ENCODE results near the gene CLEC16A. TPM values are rescaled to one million over a fixed set of nuclear protein-coding genes. Genes with fewer than 3 reads are reported as not detected.

Gene CLEC16A
- total RNA-seq, 1 experiment from 2014 or later, result 17.4 TPM

DNA sequence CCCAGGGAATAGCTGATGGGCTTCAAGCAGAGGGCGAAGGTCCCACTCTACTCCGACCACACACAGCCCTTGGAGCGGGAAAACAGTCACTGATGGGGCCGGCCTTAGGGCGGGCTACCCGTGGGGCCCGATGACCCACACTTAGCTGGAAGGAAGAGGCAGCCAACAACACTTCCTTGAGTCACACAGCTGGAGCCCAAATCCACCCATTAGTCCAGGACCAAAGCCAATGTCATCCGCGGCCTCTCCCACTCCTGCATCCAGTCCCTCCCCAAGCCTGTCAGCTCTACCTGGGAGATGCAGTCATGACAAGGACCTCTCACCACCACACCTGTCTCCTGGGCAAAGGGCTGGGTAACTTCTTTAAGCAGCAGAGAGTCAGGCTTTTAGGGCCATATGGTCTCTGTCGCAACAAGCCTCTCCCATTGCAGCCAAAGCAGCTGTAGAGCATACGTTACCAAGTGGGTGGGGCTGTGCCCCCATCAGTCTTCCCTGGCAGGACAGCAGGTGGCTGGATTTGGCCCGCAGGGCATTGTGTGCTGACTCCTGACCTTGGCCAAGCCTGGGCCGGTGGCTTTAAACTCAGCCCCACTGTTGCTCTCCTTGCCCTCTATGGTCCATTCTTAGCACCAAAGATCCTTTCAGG lies 200.9 kb downstream of the CLEC16A start:
- H3K36me3 ChIP-seq (ENCODE audit: insufficient read depth, low read length), result no peaks in the 10 kb centered on the region
- H3K27ac ChIP-seq (ENCODE audit: low read length), result no peak overlapping the region
- no peak overlapping the region for H3K4me2 ChIP-seq (ENCODE audit: low read depth, low read length, poor library complexity, severe bottlenecking)
- no peak overlapping the region for H2AFZ ChIP-seq (ENCODE audit: low read length)
- no peaks in the 10 kb centered on the region for H3K9me2 ChIP-seq (replicated peaks; ENCODE audit: insufficient read depth, low read length)
- no peak for DNase-seq
- no peaks in the 10 kb centered on the region for H3K27me3 ChIP-seq (ENCODE audit: low read length)
- H3K9me3 ChIP-seq (ENCODE audit: low read length), result no peaks in the 10 kb centered on the region
- no peak overlapping the region for H3K4me3 ChIP-seq (ENCODE audit: low read length)
- no peak overlapping the region for H3K9ac ChIP-seq (ENCODE audit: low read length)
- no peaks in the 10 kb centered on the region for H3K4me1 ChIP-seq (ENCODE audit: low read length)
- 0 out of 2 replicates have a peak, but pooled peaks cover 8% of the 10 kb centered on the region for H4K20me1 ChIP-seq (ENCODE audit: insufficient read depth, low read depth, low read length)
- no peaks in the 10 kb centered on the region for H3K79me2 ChIP-seq (ENCODE audit: low read length)

DNA sequence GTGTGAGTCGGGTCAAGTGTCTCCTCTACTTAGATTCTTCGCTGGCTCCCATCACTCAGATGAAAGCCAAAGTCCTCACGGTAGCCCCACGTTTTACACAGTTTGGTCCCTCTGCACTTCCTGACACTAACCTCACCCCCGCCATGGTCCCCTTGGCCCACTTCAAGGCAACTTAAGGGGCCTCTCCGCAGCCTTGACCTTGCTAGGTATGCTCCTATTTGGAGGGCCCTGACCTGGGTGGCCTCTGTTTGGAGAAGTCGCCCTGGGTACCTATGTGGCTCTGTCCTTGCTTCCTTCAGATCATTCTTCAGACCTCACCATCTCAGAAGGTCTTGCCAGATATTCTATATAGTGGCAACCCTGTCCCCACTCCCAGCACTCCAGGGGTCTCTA lies 201.5 kb downstream of the CLEC16A start:
- Histone ChIP-seq H4K20me1 (ENCODE audit: insufficient read depth, low read depth, low read length) (0 out of 2 replicates have a peak, but pooled peaks cover 8% of the 10 kb centered on the region), H3K9ac (ENCODE audit: low read length) (no peak overlapping the region), H3K9me2 (replicated peaks; ENCODE audit: insufficient read depth, low read length) (no peaks in the 10 kb centered on the region), H3K9me3 (ENCODE audit: low read length) (no peaks in the 10 kb centered on the region), H3K79me2 (ENCODE audit: low read length) (no peaks in the 10 kb centered on the region), H3K4me2 (ENCODE audit: low read depth, low read length, poor library complexity, severe bottlenecking) (no peak overlapping the region), H3K36me3 (ENCODE audit: insufficient read depth, low read length) (no peaks in the 10 kb centered on the region), H3K4me1 (ENCODE audit: low read length) (no peaks in the 10 kb centered on the region), H3K27me3 (ENCODE audit: low read length) (no peaks in the 10 kb centered on the region), H3K27ac (ENCODE audit: low read length) (no peak overlapping the region), H3K4me3 (ENCODE audit: low read length) (no peak overlapping the region), H2AFZ (ENCODE audit: low read length) (no peak overlapping the region)
- no peak for DNase-seq

DNA sequence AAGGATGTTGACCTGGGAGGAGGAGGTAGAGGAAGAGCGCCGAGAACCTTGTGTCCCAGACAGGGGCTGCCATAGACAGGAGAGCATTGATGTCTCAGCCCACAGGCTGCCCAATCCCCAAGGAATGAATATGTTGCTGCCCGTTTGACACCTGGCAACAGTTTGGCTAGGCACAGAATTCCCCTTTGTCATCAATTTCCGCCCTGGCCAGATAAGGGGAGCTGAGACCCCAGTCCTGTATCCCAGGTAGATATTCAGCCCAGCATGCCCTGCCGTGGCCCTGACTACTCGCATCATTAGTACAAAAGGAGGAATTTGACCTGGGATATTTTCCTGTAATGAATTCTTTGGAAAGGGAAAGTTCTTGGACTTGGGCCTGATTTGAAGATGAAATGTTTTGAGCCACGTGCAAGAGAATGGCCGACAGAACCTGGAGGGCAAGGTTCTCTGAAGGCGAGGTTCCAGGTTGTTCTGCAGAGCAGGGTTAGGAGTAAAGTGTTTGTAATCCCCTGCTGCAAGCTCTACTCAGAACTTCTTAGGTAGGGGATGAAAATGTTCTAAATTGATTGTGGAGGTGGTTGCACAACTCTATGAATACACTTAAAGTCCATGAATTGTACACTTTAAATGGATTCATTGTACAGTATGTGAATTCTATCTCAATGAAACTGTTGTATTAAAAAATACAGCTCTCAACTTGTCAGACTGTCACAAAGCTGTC lies 202.8 kb downstream of the CLEC16A start:
- Histone ChIP-seq H3K4me1 (ENCODE audit: low read length) (no peaks in the 10 kb centered on the region), H3K4me2 (ENCODE audit: low read depth, low read length, poor library complexity, severe bottlenecking) (no peak overlapping the region), H3K9me2 (replicated peaks; ENCODE audit: insufficient read depth, low read length) (no peaks in the 10 kb centered on the region), H3K9me3 (ENCODE audit: low read length) (no peaks in the 10 kb centered on the region), H3K79me2 (ENCODE audit: low read length) (no peaks in the 10 kb centered on the region), H4K20me1 (ENCODE audit: insufficient read depth, low read depth, low read length) (peaks cover 12% of the 10 kb centered on the region; the same call in 1 of the 2 replicates), H3K9ac (ENCODE audit: low read length) (no peak overlapping the region), H3K27ac (ENCODE audit: low read length) (no peak overlapping the region), H3K4me3 (ENCODE audit: low read length) (no peak overlapping the region), H3K27me3 (ENCODE audit: low read length) (no peaks in the 10 kb centered on the region), H3K36me3 (ENCODE audit: insufficient read depth, low read length) (no peaks in the 10 kb centered on the region), H2AFZ (ENCODE audit: low read length) (no peak overlapping the region)
- DNase-seq, result no peak

DNA sequence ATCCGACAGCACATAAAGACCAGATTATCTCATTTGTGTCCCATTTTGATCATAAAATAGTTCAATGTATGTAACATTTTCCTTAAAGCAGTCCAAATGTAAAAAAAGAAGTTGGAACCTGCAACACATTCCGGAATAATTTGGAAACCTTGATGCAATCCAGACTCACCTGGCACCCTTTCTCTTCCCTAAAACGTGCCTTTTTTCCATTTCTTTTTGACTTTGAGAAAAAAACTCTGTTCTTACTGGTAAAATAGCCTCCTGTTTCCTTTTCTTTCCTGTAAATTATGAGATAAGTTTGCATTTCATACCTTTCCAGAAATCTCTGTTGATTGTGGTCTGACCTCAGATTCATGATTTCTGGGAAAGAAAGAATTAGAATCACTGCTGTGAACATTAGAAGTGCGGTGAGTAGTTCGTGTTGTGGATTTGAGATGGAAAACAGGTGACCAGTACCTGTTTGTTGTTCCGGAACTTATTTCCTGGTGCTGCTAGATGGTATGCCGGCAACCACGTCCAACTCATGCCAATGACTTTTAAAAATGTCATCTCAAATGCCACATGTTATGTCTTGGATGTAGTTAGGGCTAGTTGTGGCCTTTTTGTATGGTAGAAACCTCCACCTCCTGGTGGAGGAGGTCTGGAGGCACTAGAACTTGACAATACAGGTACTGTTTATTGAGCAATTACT lies 203.5 kb downstream of the CLEC16A start:
- Histone ChIP-seq H3K4me1 (ENCODE audit: low read length) (no peaks in the 10 kb centered on the region), H3K27me3 (ENCODE audit: low read length) (no peaks in the 10 kb centered on the region), H3K9me2 (replicated peaks; ENCODE audit: insufficient read depth, low read length) (no peaks in the 10 kb centered on the region)

DNA sequence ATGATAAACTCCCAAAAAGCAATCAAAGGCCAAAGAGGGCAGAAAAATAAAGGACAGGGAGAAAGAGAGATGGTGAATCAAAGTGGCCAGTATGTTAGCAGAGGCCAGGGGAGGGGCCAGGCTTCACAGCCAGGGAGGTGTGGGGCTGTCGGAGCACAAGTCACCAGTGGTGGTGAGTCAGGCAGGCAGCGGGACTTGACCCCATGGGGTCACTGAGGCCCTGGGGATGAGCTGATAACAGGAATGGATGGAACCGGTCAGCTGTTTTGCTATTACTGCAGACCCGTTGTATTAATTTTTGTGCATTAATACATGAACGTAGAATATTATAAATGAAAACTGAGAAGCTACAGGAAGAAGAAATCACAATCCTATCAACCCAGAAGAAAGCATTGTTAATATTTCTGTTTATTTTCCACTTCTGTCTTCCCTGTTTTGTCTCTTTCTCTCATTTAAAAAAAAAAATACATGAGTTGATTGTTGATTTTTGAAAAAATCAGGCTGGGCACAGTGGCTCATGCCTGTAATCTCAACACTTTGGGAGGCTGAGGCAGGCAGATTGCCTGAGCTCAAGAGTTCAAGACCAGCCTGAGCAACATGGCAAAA lies 204.8 kb downstream of the CLEC16A start:
- Histone ChIP-seq H3K27ac (ENCODE audit: low read length) (no peak overlapping the region), H3K79me2 (ENCODE audit: low read length) (no peaks in the 10 kb centered on the region), H3K9ac (ENCODE audit: low read length) (no peak overlapping the region), H3K4me1 (ENCODE audit: low read length) (no peaks in the 10 kb centered on the region), H3K4me2 (ENCODE audit: low read depth, low read length, poor library complexity, severe bottlenecking) (no peak overlapping the region), H4K20me1 (ENCODE audit: insufficient read depth, low read depth, low read length) (peaks cover 6% of the 10 kb centered on the region; the same call in 1 of the 2 replicates), H3K9me3 (ENCODE audit: low read length) (no peaks in the 10 kb centered on the region), H3K4me3 (ENCODE audit: low read length) (no peak overlapping the region), H3K27me3 (ENCODE audit: low read length) (no peaks in the 10 kb centered on the region), H2AFZ (ENCODE audit: low read length) (no peak overlapping the region), H3K9me2 (replicated peaks; ENCODE audit: insufficient read depth, low read length) (no peaks in the 10 kb centered on the region), H3K36me3 (ENCODE audit: insufficient read depth, low read length) (no peaks in the 10 kb centered on the region)
- no peak for DNase-seq

More for the DNA sequence above, 203.5 kb downstream of the CLEC16A start:
- no peak overlapping the region for H3K9ac ChIP-seq (ENCODE audit: low read length)
- H3K9me3 ChIP-seq (ENCODE audit: low read length), result no peaks in the 10 kb centered on the region
- H3K4me3 ChIP-seq (ENCODE audit: low read length), result no peak overlapping the region
- no peak for DNase-seq
- no peaks in the 10 kb centered on the region for H3K36me3 ChIP-seq (ENCODE audit: insufficient read depth, low read length)
- no peaks in the 10 kb centered on the region for H3K79me2 ChIP-seq (ENCODE audit: low read length)
- H3K4me2 ChIP-seq (ENCODE audit: low read depth, low read length, poor library complexity, severe bottlenecking), result no peak overlapping the region
- H3K27ac ChIP-seq (ENCODE audit: low read length), result no peak overlapping the region
- H4K20me1 ChIP-seq (ENCODE audit: insufficient read depth, low read depth, low read length), result peaks cover 15% of the 10 kb centered on the region; the same call in 1 of the 2 replicates
- H2AFZ ChIP-seq (ENCODE audit: low read length), result no peak overlapping the region

DNA sequence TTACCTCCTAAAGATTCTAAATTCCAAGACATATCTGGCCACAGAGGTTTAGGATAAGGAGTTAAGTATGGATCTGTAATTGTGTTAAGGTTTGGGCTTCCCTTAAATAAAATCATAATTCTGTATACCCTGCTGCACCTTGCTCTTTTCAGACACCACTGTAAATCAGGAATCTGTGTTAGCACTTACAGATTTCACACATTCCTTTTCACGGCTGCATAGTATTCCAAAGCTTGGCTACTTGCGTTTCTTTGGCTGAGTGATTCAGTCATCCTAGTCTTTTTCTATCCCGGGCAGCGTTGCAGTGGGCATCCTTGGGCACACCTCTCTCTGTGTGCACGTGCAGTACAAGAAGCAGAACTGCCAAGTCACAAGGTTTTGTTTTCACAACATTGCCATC lies 205.8 kb downstream of the CLEC16A start:
- Histone ChIP-seq H2AFZ (ENCODE audit: low read length) (no peak overlapping the region), H3K36me3 (ENCODE audit: insufficient read depth, low read length) (no peaks in the 10 kb centered on the region), H3K27ac (ENCODE audit: low read length) (no peak overlapping the region)

DNA sequence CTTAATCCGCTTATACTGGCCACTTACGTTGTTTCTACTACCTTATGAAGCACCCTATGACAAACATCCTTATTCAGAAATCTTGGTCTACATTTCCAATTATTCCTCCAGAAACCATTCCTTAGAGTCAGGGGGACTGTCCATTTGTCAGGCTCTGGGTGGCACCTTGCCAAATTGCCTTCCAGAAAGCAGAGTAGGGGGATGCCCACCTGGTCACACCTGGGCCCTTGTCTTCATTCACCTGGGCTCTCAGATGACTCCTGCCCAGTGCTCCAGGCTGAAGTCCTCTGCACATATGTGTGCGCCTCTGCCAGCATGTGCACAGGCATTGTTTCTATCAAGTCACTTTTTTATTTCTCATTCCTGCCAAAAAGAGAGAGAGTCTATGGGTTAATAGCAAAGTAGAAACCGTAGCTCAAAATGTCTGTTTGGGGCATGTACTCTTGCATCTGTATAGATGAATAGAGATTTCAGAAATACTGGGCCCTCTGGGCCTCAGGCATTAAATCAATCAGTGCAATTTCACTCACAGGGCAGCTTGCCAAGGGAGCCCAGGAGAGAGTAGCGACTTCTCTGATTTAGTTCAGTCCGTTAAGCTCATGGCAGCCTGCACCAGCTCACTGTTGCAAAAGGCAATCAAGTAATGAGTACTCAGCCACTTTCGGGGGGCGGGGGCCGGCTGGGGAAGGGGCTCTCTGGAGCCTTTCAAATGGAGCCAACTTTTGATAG lies 207.0 kb downstream of the CLEC16A start:
- Histone ChIP-seq H3K79me2 (ENCODE audit: low read length) (no peaks in the 10 kb centered on the region), H3K9me3 (ENCODE audit: low read length) (no peaks in the 10 kb centered on the region), H3K4me1 (ENCODE audit: low read length) (no peaks in the 10 kb centered on the region), H3K36me3 (ENCODE audit: insufficient read depth, low read length) (no peaks in the 10 kb centered on the region), H3K9me2 (replicated peaks; ENCODE audit: insufficient read depth, low read length) (no peaks in the 10 kb centered on the region), H3K27me3 (ENCODE audit: low read length) (no peaks in the 10 kb centered on the region), H3K27ac (ENCODE audit: low read length) (no peak overlapping the region), H3K9ac (ENCODE audit: low read length) (no peak overlapping the region), H2AFZ (ENCODE audit: low read length) (no peak overlapping the region), H3K4me3 (ENCODE audit: low read length) (no peak overlapping the region), H4K20me1 (ENCODE audit: insufficient read depth, low read depth, low read length) (peaks cover 10% of the 10 kb centered on the region; the same call in 1 of the 2 replicates), H3K4me2 (ENCODE audit: low read depth, low read length, poor library complexity, severe bottlenecking) (no peak overlapping the region)
- DNase-seq, result no peak

More for the DNA sequence above, 205.8 kb downstream of the CLEC16A start:
- Histone ChIP-seq H3K79me2 (ENCODE audit: low read length) (no peaks in the 10 kb centered on the region), H3K4me2 (ENCODE audit: low read depth, low read length, poor library complexity, severe bottlenecking) (no peak overlapping the region), H3K27me3 (ENCODE audit: low read length) (no peaks in the 10 kb centered on the region), H3K4me3 (ENCODE audit: low read length) (no peak overlapping the region), H4K20me1 (ENCODE audit: insufficient read depth, low read depth, low read length) (peaks cover 9% of the 10 kb centered on the region; the same call in 1 of the 2 replicates), H3K9ac (ENCODE audit: low read length) (no peak overlapping the region), H3K4me1 (ENCODE audit: low read length) (no peaks in the 10 kb centered on the region), H3K9me2 (replicated peaks; ENCODE audit: insufficient read depth, low read length) (no peaks in the 10 kb centered on the region), H3K9me3 (ENCODE audit: low read length) (no peaks in the 10 kb centered on the region)
- DNase-seq, result no peak

All from Karpas-422 (cell line).